IPS-20b (cell line): ENCODE measurements around the gene URGCP.
A peak's percentile ranks its signal among the peaks of the same experiment; 100 is the strongest.
"Not testable (repeated sequence)": the region's sequence is repeated elsewhere in the genome, so short reads cannot be mapped to it uniquely, and the experiment has no call there.

ENCODE experiments used
- H3K27ac ChIP-seq: one replicate; pipeline ENCODE4 v1.5.1; 2013; ENCODE audit warnings: low read length
- H3K27me3 ChIP-seq: 2 replicates; pipeline ENCODE4 v1.6.1; 2013; ENCODE audit warnings: mild to moderate bottlenecking, low read length, inconsistent platforms; ENCODE audit not compliant: insufficient read depth
- H3K36me3 ChIP-seq: 2 replicates; pipeline ENCODE4 v1.6.1; 2013; ENCODE audit warnings: low read depth, mild to moderate bottlenecking, inconsistent platforms, low read length, moderate library complexity; ENCODE audit not compliant: insufficient read depth
- H3K4me1 ChIP-seq: 2 replicates; pipeline ENCODE4 v1.6.1; 2013; ENCODE audit warnings: mild to moderate bottlenecking, control low read depth, inconsistent platforms, low read length, moderate library complexity; ENCODE audit not compliant: insufficient read depth
- H3K4me3 ChIP-seq: 2 replicates; pipeline ENCODE4 v1.5.1; 2013; ENCODE audit warnings: mild to moderate bottlenecking, low read length, inconsistent platforms
- H3K9ac ChIP-seq: 2 replicates; pipeline ENCODE4 v1.6.1; 2013; ENCODE audit warnings: low read depth, mild to moderate bottlenecking, inconsistent platforms, low read length, moderate library complexity
- H3K9me3 ChIP-seq: 2 replicates; pipeline ENCODE4 v1.6.1; 2013; ENCODE audit warnings: mild to moderate bottlenecking, low read depth, low read length, inconsistent platforms; ENCODE audit not compliant: insufficient read depth

Gene URGCP

DNA sequence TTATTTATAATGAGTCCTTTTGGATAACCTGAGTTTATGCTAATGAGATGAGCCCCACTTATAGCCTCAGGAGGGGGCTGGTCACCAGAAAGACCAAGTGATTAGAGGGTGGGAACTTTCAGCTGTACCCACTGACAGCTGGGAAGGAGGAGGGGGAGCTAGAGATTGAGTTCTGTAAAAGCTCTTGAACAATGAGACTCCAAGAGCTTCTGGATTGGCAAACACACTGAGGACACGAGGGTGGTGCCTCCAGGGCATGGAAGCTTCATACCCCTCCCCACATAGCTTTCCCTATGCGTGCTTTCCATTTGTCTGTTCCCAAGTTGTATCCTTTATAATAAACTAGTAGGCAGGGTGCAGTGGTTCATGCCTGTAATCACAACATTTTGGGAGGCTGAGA is 57.3 kb downstream of the URGCP start:
- Histone ChIP-seq H3K27me3 (no peaks in the 10 kb centered on the region), H3K36me3 (no peaks in the 10 kb centered on the region), H3K4me1 (no peaks in the 10 kb centered on the region), H3K9ac (no peak overlapping the region), H3K27ac (no peak overlapping the region), H3K4me3 (no peak overlapping the region), H3K9me3 (no peaks in the 10 kb centered on the region)

DNA sequence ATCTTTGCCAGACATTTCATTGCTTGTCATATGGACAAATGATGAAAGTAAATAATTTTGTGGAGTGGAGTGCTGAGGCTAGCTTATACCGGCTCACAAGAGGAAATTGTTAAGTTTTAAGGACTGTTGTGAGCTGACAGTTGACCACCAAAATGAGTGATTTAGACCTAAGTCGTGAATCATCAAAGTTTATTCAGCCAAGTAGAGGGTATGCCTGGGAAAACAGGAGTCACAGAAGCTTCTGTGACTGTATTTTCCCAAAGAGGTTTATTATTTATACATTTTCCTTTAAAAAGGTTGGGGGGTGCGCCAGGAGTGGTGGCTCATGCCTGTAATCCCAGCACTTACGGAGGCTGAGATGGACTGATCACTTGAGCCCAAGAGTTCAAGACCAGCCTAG is 58.9 kb downstream of the URGCP start:
- Histone ChIP-seq H3K4me1 (no peaks in the 10 kb centered on the region), H3K27me3 (no peaks in the 10 kb centered on the region), H3K9me3 (no peaks in the 10 kb centered on the region), H3K9ac (no peak overlapping the region), H3K27ac (no peak overlapping the region), H3K36me3 (no peaks in the 10 kb centered on the region), H3K4me3 (no peak overlapping the region)

DNA sequence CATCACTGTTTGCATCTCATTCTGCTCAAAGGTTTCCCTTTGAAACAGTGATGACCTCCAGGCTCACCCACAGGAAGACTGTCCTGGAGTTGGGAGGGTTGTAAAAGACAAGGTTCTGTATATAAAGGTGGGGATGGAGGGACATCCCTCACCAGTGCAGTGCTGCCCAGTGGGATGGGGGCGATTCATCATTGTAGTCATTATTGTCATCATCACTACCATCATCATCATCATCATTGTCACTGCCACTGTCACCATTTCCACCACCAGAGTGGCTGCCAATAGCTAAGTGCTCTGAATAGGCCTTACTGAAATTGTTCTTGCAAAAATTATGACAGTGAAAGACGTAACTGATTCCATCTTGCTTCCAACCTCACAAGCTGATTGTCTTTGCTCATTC is 61.7 kb downstream of the URGCP start:
- no peaks in the 10 kb centered on the region for H3K9me3 ChIP-seq
- H3K27me3 ChIP-seq = no peaks in the 10 kb centered on the region
- H3K36me3 ChIP-seq = no peaks in the 10 kb centered on the region
- H3K27ac ChIP-seq = no peak overlapping the region
- no peak overlapping the region for H3K9ac ChIP-seq
- H3K4me1 ChIP-seq = no peaks in the 10 kb centered on the region
- H3K4me3 ChIP-seq = no peak overlapping the region

- Histone ChIP-seq H3K4me1 (no peaks in the 10 kb centered on the region), H3K36me3 (no peaks in the 10 kb centered on the region), H3K9me3 (no peaks in the 10 kb centered on the region), H3K27ac (no peak overlapping the region), H3K9ac (no peak overlapping the region), H3K4me3 (no peak overlapping the region), H3K27me3 (no peaks in the 10 kb centered on the region)
These were observed 62.1 kb downstream of the URGCP start for GRCh38 chr7:43844257-43844656.

- H3K4me1 ChIP-seq = peaks cover 4% of the 10 kb centered on the region; the same call in 1 of the 2 replicates
- H3K27me3 ChIP-seq = 0 out of 2 replicates have a peak, but pooled peaks cover 3% of the 10 kb centered on the region
- H3K4me3 ChIP-seq = no peak overlapping the region
- no peak overlapping the region for H3K27ac ChIP-seq
- no peaks in the 10 kb centered on the region for H3K36me3 ChIP-seq
- H3K9me3 ChIP-seq = no peaks in the 10 kb centered on the region
- no peak overlapping the region for H3K9ac ChIP-seq
These were observed 63.1 kb downstream of the URGCP start for GRCh38 chr7:43843296-43843695.

GRCh38 chr7:43838201-43838658 is 68.2 kb downstream of the URGCP start:
- no peak overlapping the region for H3K27ac ChIP-seq
- H3K9ac ChIP-seq = 0 out of 2 replicates have a peak overlapping the region, but pooled peaks have one; percentile 23
- peak overlapping the region; percentile 39; the same call in 1 of the 2 replicates for H3K4me3 ChIP-seq
- H3K4me1 ChIP-seq = peaks cover 5% of the 10 kb centered on the region; the same call in 1 of the 2 replicates
- no peaks in the 10 kb centered on the region for H3K36me3 ChIP-seq
- 0 out of 2 replicates have a peak, but pooled peaks cover 7% of the 10 kb centered on the region for H3K27me3 ChIP-seq
- no peaks in the 10 kb centered on the region for H3K9me3 ChIP-seq

DNA sequence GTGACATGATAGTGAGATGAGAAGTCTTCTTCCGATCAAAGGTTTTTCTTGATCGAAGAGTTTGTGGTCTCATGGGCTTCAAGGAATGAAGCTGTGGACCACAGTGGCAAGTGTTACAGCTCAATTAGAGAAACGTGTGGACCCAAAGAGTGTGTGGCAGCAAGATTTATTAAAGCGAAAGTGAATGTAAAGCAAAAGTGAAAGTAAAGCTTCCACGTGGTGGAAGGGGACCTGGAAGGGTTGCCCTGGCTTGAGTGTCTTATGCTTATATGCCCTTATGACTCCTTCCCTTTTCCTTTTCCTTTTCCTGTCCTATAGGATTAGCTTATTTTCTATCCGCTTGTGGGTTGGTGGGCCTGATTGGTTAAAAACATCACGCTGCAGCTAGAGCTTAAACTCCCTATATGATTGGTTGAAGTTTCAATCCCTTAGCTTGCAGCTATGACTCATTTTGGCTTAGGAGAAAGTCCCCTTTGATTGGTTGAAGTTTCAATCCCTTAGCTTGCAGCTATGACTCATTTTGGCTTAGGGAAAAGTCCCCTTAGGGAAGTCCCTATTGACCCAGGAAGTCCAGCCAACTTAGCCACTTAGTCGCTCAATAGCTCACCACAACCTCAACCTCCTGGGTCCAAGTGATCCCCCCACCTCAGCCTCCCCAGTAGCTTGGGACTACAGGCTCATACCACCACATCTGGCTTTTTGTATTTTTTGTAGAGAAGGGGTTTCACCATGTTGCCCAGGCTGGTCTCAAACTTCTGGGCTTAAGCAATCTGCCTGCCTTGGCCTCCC is 71.7 kb downstream of the URGCP start:
- Histone ChIP-seq H3K9me3 (peaks cover 5% of the 10 kb centered on the region; the same call in 1 of the 2 replicates), H3K27me3 (0 out of 2 replicates have a peak, but pooled peaks cover 7% of the 10 kb centered on the region), H3K4me1 (peaks cover 5% of the 10 kb centered on the region; the same call in 1 of the 2 replicates), H3K36me3 (no peaks in the 10 kb centered on the region), H3K9ac (no peak overlapping the region), H3K27ac (no peak overlapping the region), H3K4me3 (no peak overlapping the region)

DNA sequence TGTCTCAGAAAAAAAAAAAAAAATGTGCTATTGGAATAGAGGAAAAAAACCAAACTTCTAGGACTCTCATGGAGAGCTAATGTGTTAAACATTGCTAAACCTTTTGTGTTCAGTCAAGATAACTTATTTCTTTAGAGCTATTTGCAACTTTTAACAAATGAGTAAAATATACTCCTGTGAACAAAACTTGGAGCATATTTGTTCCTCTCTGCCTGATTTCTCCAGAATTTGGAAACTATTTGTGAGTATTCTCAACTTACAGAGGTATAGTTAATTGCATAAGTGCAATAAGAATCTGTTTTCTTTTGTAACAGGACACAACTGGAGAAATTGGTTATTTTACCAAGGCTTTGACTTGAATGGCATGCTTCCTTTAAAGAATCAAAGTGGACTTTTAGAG is 75.5 kb downstream of the URGCP start:
- H3K4me3 ChIP-seq, H3K27me3 ChIP-seq, H3K27ac ChIP-seq, H3K36me3 ChIP-seq, H3K9me3 ChIP-seq, H3K9ac ChIP-seq: not testable (repeated sequence)
- peaks cover 12% of the 10 kb centered on the region; the same call in 1 of the 2 replicates for H3K4me1 ChIP-seq
